HG03342 (cell line): Measurements from ENCODE around the gene PDE9A.

Source experiments
- ATAC-seq: cut with Tn5 transposase; IDR thresholded peaks from one replicate; pipeline ENCODE4 v1.9.1; 2021; ENCODE audit warnings: mild to moderate bottlenecking, moderate library complexity; ENCODE audit not compliant: unreplicated experiment

The PDE9A gene

GRCh38 chr21:42655796-42656770 is 2.7 kb downstream of the PDE9A start:
- ATAC-seq, result no peak

DNA sequence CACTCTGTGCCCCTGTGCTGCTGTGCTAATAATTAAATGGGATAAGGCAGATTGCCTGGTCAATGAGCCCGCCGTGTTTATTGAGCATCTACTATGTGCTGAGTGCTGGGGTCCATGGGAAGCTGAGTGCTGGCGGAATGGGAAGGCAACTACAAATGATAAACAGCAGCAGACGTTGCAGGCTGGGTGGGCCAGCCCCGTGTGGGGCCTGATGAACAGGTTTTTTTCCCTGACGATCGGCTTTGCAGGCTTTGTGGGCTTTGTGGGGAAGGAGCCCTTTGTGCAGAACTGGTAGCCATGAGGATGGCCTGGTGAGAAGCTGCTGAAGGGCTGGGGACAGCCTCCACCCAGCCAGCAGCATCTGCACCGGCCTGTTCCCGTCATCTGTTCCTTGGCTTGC is 3.5 kb downstream of the PDE9A start:
- no peak for ATAC-seq

DNA sequence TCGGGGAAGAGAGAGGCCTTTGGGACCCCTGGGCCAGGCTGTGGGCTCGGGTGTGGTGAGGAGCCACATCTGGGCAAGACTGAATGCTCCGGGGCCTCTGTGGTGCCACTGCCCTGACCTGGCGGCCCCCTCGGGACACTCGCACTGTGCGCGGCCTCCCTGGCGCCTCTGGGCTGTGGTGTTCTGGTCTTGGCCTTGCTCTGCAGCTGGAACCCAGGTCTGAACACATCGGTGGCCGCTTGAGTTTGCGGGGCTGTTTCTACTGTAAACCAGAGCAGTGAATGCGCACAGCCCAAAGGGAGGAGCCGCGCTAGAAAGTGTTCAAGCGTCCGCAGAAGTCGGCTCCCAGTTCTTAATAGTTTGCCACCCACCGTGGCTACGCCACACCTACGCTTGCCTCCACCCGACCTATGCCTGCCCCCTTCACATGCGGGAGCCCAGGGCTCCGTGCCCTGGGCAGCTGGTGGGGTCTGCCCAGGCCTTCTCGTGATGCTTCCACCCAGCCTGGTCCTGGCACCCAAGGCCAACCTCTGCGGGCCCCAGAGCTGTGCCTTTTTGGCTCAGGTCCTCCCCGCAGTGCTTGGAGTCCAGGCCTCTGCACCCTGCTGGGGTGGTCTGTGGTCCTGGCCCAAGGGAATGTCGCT is 4.4 kb downstream of the PDE9A start:
- no peak for ATAC-seq

DNA sequence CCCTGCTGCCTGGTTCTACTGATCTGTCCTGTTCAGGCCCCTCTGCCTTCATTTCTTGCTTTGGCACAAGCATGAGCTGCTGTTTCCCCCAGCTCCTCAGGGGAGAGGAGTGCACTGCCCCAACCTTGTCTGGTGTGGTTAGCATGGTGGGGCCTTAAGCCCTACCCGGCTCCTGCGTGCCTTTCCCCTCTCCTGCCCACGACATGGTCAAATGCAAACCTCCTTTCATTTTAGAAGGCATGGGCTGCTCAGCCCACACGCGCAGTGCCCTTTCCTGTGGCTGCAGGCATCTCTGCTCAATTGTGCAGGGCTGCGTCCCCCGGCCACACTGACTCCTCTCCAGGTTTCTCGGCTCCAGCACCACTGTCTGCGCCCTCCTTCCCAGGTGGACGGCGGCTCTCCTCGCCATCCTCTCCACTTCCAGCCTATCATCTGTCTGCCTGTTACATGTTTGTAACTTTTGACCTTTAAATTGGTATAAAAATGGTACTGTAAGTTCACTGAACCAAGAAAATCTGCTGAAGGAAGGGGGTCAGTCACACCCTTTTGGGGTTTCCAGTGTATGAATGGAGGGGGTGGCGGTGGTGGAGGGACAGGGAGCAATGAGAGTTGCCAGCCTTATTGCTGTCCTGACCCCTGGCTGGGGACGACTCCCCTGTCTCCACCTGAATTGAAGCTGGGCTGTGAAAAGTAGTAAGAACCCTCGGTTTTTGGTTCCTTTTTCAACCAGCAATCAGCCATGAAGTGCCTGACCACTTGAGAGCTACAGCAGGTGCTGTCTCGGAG is 5.1 kb downstream of the PDE9A start:
- ATAC-seq, result no peak

DNA sequence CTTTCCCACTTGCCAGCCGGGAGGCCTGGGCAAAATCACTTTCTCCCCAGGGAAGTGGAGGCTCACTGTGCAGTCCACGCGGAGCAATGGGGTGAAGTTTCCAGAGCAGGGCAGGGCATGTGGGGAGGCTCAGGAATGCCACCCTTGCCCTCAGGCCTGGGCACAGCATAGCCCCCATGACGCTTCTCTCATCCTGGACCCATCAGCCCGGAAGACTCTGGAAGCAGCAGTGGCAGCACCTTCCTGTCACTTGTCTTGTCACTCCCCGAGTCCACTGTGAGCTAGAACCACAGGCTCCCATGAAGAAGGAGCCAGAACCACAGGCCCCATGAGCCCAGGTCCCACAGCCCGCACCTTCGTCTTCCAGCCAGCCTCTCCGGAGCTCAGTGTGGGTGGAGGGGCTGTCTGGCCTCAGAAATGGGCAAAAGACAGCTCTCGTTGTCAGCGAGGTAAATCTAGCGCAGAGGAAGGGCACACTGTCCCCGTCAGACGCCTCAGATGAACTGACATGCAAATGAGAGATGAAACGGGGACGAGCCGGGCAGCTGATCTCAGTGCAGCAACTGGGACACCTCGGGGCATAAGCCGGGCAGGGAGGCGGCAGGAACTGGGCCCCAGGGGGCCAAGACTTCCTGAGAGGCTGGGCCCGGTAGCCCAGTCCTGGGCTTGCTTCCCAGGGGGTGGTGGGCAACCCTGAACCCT is 6.1 kb downstream of the PDE9A start:
- no peak for ATAC-seq

DNA sequence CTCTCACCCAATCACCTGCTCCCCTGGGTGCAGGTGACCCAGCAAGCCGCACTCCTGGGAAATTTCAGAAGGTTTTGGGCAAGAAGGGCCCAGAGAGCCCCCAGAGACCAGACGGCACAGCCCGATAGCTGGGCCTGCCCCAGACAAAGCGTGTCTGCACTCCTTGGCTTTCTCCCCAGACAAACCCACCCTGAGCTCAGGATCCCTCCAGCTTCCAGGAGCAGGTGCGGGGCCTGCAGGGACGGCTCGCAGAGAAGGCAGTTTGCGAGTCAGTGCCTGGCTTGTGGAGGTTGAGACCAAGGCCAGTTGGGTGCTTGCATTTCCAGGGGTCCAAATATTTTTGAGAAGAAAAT is 6.7 kb downstream of the PDE9A start:
- ATAC-seq, result no peak

- no peak for ATAC-seq
Observed at GRCh38 chr21:42661688-42662429, 8.4 kb downstream of the PDE9A start.

- no peak for ATAC-seq
Observed at GRCh38 chr21:42662430-42663199, 9.2 kb downstream of the PDE9A start.

- no peak for ATAC-seq
Observed at GRCh38 chr21:42663200-42663750, 9.9 kb downstream of the PDE9A start.

DNA sequence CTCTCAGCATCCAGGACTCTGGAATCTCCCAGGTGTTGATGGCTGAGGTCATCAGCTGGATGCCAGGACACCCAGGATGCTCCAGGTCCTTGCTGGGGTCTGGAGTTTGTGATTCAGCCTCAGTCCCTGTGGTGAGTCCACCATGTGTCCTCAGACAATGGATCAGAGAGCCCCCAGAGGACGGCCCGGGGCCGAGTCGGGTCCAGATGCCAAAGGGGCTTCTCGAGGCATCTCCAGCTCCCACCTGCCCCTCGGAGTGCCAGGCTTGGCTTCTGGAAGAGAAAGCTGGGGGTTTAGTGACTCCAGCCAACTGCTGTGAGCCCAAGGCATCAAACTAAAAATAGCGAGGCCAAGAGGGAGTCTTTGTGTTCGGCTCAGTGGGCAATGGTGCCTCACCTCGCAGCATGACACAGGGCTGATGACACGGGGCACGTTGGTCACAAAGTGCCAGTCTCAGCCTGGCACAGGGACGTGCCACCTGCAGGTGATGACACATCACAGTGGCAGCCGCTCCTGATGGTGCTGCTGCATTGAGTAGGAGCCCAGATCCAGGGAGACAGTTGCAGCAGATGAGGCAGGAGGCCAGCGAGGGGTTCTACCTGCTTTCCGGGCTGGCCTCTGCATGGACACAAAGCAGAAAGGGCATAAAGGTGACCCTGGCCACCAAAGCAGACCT is 10.6 kb downstream of the PDE9A start:
- ATAC-seq, result no peak

GRCh38 chr21:42664614-42665013 is 11.2 kb downstream of the PDE9A start:
- no peak for ATAC-seq

GRCh38 chr21:42665026-42665425 is 11.6 kb downstream of the PDE9A start:
- no peak for ATAC-seq

DNA sequence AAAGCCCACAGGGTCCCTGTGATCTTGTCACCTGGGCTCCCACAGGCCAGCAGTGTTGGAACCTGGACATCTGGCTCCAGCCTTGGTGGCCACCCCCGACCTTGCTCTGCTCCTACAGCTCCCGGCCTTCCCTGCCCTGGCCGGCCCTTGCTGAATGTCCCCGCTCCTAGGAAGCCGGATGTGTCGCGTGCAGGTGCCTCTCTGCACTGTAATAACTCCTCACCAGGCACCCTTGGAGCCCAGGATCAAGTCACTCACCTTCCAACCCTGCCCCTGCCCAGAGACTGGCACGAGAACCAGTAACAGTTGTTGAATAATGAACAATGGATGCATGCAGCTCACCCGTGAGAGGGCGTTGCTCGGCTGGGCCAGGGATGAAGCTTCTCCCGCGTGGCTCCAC is 12.1 kb downstream of the PDE9A start:
- no peak for ATAC-seq

- ATAC-seq, result no peak
Observed at GRCh38 chr21:42666023-42666747, 12.8 kb downstream of the PDE9A start.

- no peak for ATAC-seq
Observed at GRCh38 chr21:42666925-42667324, 13.5 kb downstream of the PDE9A start.

DNA sequence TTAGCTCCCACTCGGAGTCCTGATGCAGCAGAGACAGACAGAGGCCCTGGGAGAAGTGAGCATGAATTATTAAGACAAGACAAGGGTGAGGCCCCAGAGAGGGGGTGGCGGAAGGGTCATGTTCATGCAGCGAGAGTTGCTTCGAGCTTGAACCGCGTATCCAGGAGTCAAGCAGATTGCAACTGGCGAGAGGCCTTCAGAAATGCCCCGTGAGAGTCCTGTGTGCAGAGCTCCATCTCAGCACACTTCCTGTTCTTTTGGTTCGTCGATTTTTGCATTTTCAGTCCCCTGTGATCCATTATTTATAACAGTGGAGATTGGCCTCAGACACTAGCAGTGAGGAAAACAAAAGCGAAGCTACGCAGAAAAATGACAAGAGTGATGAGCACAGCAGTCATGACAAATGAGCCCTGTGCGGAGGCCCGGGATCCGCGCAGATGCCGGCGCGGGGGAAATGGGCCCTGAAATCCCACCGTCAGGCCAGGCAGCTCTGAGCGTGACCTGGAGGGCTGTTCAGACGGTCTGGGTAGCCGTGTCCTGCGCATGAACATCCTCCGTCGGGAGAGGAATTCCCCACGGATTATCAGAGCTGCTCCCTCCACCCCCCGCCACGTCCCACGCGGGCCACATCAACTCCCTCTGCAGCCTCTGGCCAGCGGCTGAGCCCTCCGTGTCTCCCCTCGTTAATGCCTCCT is 15.0 kb downstream of the PDE9A start:
- no peak for ATAC-seq

- no peak for ATAC-seq
Observed at GRCh38 chr21:42669041-42669440, 15.6 kb downstream of the PDE9A start.
